ENCODE results near the gene CKAP5.

GRCh38 chr11:46855167-46855566 is 9.1 kb upstream of the CKAP5 start:
- TF ChIP-seq CTCF (optimal IDR thresholded peaks at IDR 0.05 in 1 of 3, IDR thresholded peaks at IDR 0.05 in 1 of 3, conservative IDR thresholded peaks at IDR 0.05 in 1 of 3; ENCODE audit: extremely low read depth in 1 of 3, insufficient read depth in 2 of 3, low read length in 3 of 3) (no peak), EZH2 (IDR thresholded peaks at IDR 0.05; ENCODE audit: low read length) (no peak)
